ENCODE results near the gene FGF5.
A peak's percentile ranks its signal among the peaks of the same experiment; 100 is the strongest.

The FGF5 gene

GRCh38 chr4:80268081-80268823 is 1.8 kb downstream of the FGF5 start:
- peak overlapping the region; percentile 20 for H3K4me3 ChIP-seq (ENCODE audit: low read length)
- DNase-seq (ENCODE audit: low read depth) = peak; percentile 49
- TF ChIP-seq, protein P1, sequence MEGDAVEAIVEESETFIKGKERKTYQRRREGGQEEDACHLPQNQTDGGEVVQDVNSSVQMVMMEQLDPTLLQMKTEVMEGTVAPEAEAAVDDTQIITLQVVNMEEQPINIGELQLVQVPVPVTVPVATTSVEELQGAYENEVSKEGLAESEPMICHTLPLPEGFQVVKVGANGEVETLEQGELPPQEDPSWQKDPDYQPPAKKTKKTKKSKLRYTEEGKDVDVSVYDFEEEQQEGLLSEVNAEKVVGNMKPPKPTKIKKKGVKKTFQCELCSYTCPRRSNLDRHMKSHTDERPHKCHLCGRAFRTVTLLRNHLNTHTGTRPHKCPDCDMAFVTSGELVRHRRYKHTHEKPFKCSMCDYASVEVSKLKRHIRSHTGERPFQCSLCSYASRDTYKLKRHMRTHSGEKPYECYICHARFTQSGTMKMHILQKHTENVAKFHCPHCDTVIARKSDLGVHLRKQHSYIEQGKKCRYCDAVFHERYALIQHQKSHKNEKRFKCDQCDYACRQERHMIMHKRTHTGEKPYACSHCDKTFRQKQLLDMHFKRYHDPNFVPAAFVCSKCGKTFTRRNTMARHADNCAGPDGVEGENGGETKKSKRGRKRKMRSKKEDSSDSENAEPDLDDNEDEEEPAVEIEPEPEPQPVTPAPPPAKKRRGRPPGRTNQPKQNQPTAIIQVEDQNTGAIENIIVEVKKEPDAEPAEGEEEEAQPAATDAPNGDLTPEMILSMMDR (IDR thresholded peaks at IDR 0.05; ENCODE audit: insufficient read depth, low read depth, low read length, missing control alignments) = no peak

- TF ChIP-seq, protein P1 (IDR thresholded peaks at IDR 0.05; ENCODE audit: insufficient read depth, low read depth, low read length, missing control alignments) = no peak
- no peak overlapping the region for H3K4me3 ChIP-seq (ENCODE audit: low read length)
- DNase-seq (ENCODE audit: low read depth) = peak; percentile 10
These were observed 2.5 kb downstream of the FGF5 start for GRCh38 chr4:80268936-80269335.

DNA sequence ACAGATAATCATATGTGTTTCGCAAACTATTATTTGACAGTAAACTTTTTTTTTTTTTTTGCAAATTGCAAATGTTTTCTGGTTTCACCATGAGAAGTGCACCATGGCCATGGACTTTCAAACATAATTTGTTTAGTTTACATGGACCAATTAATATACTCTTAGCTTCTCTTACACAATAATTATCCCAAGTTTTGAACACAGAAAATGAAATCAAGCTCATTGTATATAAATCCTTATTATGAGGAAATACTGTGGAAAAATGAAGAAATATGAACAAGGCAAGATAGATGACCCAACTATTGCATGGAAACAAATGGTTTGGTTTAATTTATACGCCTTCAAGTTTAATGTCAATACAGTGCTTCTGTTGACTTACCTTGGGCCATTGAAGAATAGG is 3.9 kb downstream of the FGF5 start:
- TF ChIP-seq, protein P1 (IDR thresholded peaks at IDR 0.05; ENCODE audit: insufficient read depth, low read depth, low read length, missing control alignments) = no peak
- H3K4me3 ChIP-seq (ENCODE audit: low read length) = no peak overlapping the region
- no peak for DNase-seq (ENCODE audit: low read depth)

DNA sequence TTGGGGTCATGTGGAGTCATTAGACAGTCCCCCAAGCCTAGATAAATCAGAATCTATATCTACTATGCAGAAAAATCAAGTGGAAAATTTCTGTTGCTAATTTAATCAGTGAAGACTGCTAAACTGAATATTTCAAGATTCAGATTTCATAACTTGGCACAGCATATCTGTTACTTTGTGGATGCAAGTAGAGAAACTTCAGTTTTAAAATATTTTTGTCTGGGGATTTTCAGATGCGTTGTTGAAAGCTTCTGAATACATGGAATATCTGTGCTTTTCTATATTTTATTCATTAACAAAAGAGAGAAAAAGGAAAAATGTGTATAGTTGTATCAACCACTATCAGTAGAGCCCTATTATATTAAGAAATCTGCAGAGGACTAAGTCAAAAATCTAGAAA is 4.4 kb downstream of the FGF5 start:
- no peak for DNase-seq (ENCODE audit: low read depth)
- TF ChIP-seq, protein P1 (IDR thresholded peaks at IDR 0.05; ENCODE audit: insufficient read depth, low read depth, low read length, missing control alignments) = no peak

DNA sequence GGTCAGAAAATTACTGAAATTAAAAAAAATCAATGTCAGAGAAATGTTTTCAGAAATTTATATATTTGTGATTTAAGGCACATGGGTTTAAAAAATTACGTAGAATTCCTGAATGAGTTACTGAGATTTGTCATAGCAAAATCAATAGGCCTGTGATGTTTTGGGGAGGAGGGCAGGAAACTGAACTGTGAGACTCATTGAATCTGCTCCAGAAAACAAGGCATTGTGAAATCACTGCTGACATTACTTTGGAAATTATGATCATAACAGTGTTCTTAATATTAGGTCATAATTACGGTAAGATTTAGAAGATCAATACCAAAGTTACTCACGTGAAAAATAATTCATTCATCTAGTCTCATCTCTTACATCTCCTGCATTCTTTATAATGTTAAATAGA is 5.3 kb downstream of the FGF5 start:
- H3K4me3 ChIP-seq (ENCODE audit: low read length) = no peak overlapping the region
- DNase-seq (ENCODE audit: low read depth) = no peak
- TF ChIP-seq, protein P1 (IDR thresholded peaks at IDR 0.05; ENCODE audit: insufficient read depth, low read depth, low read length, missing control alignments) = no peak

More for the DNA sequence above, 4.4 kb downstream of the FGF5 start:
- no peak overlapping the region for H3K4me3 ChIP-seq (ENCODE audit: low read length)

DNA sequence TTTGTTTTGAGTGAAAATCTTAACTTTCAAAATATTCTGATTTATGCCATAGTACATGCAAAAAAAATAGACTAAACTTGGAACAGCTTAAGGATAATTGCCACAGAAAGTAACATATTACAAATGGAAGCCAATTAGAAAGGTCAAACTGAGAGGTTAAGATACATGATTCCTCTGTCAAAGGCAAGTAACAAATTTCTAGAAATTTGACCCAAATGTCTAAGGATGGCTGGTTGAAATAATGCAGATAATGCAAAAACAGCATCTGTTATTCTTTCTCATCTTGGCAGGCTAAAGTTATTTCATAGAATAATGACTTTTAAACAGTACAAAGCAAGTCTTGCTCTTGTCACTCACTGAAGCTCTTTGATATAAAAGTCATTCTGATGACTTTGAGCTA is 10.5 kb downstream of the FGF5 start:
- no peak overlapping the region for H3K4me3 ChIP-seq (ENCODE audit: low read length)
- TF ChIP-seq, protein P1 (IDR thresholded peaks at IDR 0.05; ENCODE audit: insufficient read depth, low read depth, low read length, missing control alignments) = no peak
- DNase-seq (ENCODE audit: low read depth) = no peak

GRCh38 chr4:80279751-80280150 is 13.3 kb downstream of the FGF5 start:
- no peak overlapping the region for H3K4me3 ChIP-seq (ENCODE audit: low read length)

More at GRCh38 chr4:80279751-80280150, 13.3 kb downstream of the FGF5 start:
- TF ChIP-seq, protein P1 (IDR thresholded peaks at IDR 0.05; ENCODE audit: insufficient read depth, low read depth, low read length, missing control alignments) = no peak
- no peak for DNase-seq (ENCODE audit: low read depth)
